IMR-90 (cell line): ENCODE results near the gene CRTC1. TPM values are rescaled to one million over a fixed set of nuclear protein-coding genes. Genes with fewer than 3 reads are reported as not detected.

ENCODE experiments used
- ATAC-seq: fragments of 200-7000 bp; cut with Tn5 transposase; 2 replicates; pipeline ENCODE4 v1.9.1; 2020; ENCODE audit warnings: low read depth, mild to moderate bottlenecking, moderate library complexity
- BruUV-seq: library from RNA; stranded (reverse); fragments of 400-500 nt; replicated peaks from 2 replicates; lab custom pipeline; 2021; lab: Mats Ljungman, UMichigan
- CTCF ChIA-PET: fragments of 300-600 bp; formaldehyde crosslinking; extraction: SDS; loops from one replicate; lab custom pipeline; 2021; ENCODE audit warnings: antibody characterized with exemption; lab: Yijun Ruan, JAX
- POLR2A ChIA-PET: fragments of 300-600 bp; sonication (Branson Sonifier 250); formaldehyde crosslinking; loops from one replicate; lab custom pipeline; 2022; ENCODE audit warnings: antibody characterized with exemption; ENCODE audit not compliant: unreplicated experiment; lab: Charles Lee
- DNase-seq: peaks from one replicate; pipeline ENCODE4 v3.0.0; 2013
- H2AFZ ChIP-seq: replicated peaks from 2 replicates; pipeline ENCODE3; 2013; ENCODE audit warnings: low read length, mild to moderate bottlenecking; ENCODE audit not compliant: poor library complexity
- H2AK5ac ChIP-seq: 2 replicates; pipeline ENCODE4 v1.6.1; 2013; ENCODE audit warnings: low read depth, low read length, inconsistent platforms
- H2AK9ac ChIP-seq: replicated peaks from 2 replicates; pipeline ENCODE3; 2013; ENCODE audit warnings: mild to moderate bottlenecking, low read depth, low read length, moderate library complexity; ENCODE audit not compliant: poor library complexity
- H2BK120ac ChIP-seq: 2 replicates; pipeline ENCODE4 v1.6.1; 2013; ENCODE audit warnings: low read depth, low read length, inconsistent platforms
- H2BK15ac ChIP-seq: 3 replicates; pipeline ENCODE4 v1.6.1; 2013; ENCODE audit warnings: low read depth, low read length, inconsistent platforms
- H2BK20ac ChIP-seq: 2 replicates; pipeline ENCODE4 v1.6.1; 2013; ENCODE audit warnings: low read depth, mild to moderate bottlenecking, inconsistent platforms, low read length, moderate library complexity
- H2BK5ac ChIP-seq: 2 replicates; pipeline ENCODE4 v1.6.1; 2013; ENCODE audit warnings: mild to moderate bottlenecking, low read depth, low read length, inconsistent platforms; ENCODE audit not compliant: poor library complexity, severe bottlenecking
- H3K14ac ChIP-seq: replicated peaks from 2 replicates; pipeline ENCODE4 v1.6.1; 2013; ENCODE audit warnings: low read depth, low read length, inconsistent platforms
- H3K18ac ChIP-seq: 2 replicates; pipeline ENCODE4 v1.6.1; 2013; ENCODE audit warnings: low read depth, low read length, control low read depth
- H3K23ac ChIP-seq: 2 replicates; pipeline ENCODE4 v1.6.1; 2013; ENCODE audit warnings: low read depth, low read length, inconsistent platforms
- H3K27ac ChIP-seq: 2 replicates; pipeline ENCODE4 v1.5.1; 2013; ENCODE audit warnings: mild to moderate bottlenecking, control low read depth, low read length; ENCODE audit not compliant: insufficient read depth
- H3K27me3 ChIP-seq: 2 replicates; pipeline ENCODE4 v1.6.1; 2013; ENCODE audit warnings: low read length; ENCODE audit not compliant: control insufficient read depth, insufficient read depth
- H3K36me3 ChIP-seq: 2 replicates; pipeline ENCODE4 v1.6.1; 2013; ENCODE audit warnings: low read length, mixed read lengths; ENCODE audit not compliant: control insufficient read depth, insufficient read depth
- H3K4ac ChIP-seq: 2 replicates; pipeline ENCODE4 v1.6.1; 2013; ENCODE audit warnings: low read depth, low read length, inconsistent platforms
- H3K4me1 ChIP-seq: 2 replicates; pipeline ENCODE4 v1.6.1; 2013; ENCODE audit warnings: low read length, mixed read lengths; ENCODE audit not compliant: control insufficient read depth, insufficient read depth
- H3K4me2 ChIP-seq: 2 replicates; pipeline ENCODE4 v1.6.1; 2013; ENCODE audit warnings: low read depth, mild to moderate bottlenecking, control low read depth, low read length, moderate library complexity
- H3K4me3 ChIP-seq: 2 replicates; pipeline ENCODE4 v1.5.1; 2013; ENCODE audit warnings: low read depth, mild to moderate bottlenecking, control low read depth, low read length, moderate library complexity; ENCODE audit not compliant: insufficient read depth
- H3K56ac ChIP-seq: 2 replicates; pipeline ENCODE4 v1.6.1; 2013; ENCODE audit warnings: low read length, inconsistent platforms; ENCODE audit not compliant: insufficient read depth; ENCODE audit errors: extremely low read depth
- H3K79me1 ChIP-seq, 2 experiments: 2 replicates each; pipeline ENCODE4 v1.6.1; 2013; ENCODE audit warnings: low read length in 2 of 2, inconsistent platforms in 1 of 2, low read depth in 1 of 2
- H3K9ac ChIP-seq: 2 replicates; pipeline ENCODE4 v1.6.1; 2013; ENCODE audit warnings: low read depth, low read length, control low read depth
- H3K9me1 ChIP-seq: 2 replicates; pipeline ENCODE4 v1.6.1; 2013; ENCODE audit warnings: low read length, inconsistent platforms; ENCODE audit not compliant: insufficient read depth
- H3K9me3 ChIP-seq: 2 replicates; pipeline ENCODE4 v1.6.1; 2013; ENCODE audit warnings: low read length; ENCODE audit not compliant: control insufficient read depth, insufficient read depth
- H4K20me1 ChIP-seq: 2 replicates; pipeline ENCODE4 v1.6.1; 2013; ENCODE audit warnings: low read length, inconsistent platforms; ENCODE audit not compliant: insufficient read depth
- H4K5ac ChIP-seq: 2 replicates; pipeline ENCODE4 v1.6.1; 2013; ENCODE audit warnings: mild to moderate bottlenecking, low read depth, low read length, control low read depth
- H4K8ac ChIP-seq, 2 experiments: 2 replicates each; pipeline ENCODE4 v1.6.1; 2013; ENCODE audit warnings: low read depth in 2 of 2, low read length in 2 of 2, control low read depth in 1 of 2, inconsistent platforms in 1 of 2
- H4K91ac ChIP-seq: 2 replicates; pipeline ENCODE4 v1.6.1; 2013; ENCODE audit warnings: low read depth, low read length, inconsistent platforms; ENCODE audit not compliant: insufficient read depth
- CEBPB ChIP-seq: IDR thresholded peaks from 2 replicates; pipeline ENCODE4 v1.6.1; 2012; ENCODE audit warnings: low read depth, low read length, improper control_type of control experiment
- MAFK ChIP-seq: IDR thresholded peaks from 2 replicates; pipeline ENCODE4 v1.6.1; 2012; ENCODE audit warnings: low read depth, low read length, improper control_type of control experiment
- MAZ ChIP-seq: IDR thresholded peaks from 2 replicates; pipeline ENCODE4 v1.6.1; 2012; ENCODE audit warnings: low read depth, mild to moderate bottlenecking, low read length, improper control_type of control experiment, moderate library complexity, borderline replicate concordance
- MXI1 ChIP-seq: IDR thresholded peaks from 2 replicates; pipeline ENCODE4 v1.6.1; 2012; ENCODE audit warnings: low read depth, mild to moderate bottlenecking, low read length, moderate library complexity, borderline replicate concordance
- RCOR1 ChIP-seq: IDR thresholded peaks from 2 replicates; pipeline ENCODE4 v1.6.1; 2012; ENCODE audit warnings: mild to moderate bottlenecking, low read length, improper control_type of control experiment; ENCODE audit not compliant: insufficient replicate concordance
- RFX5 ChIP-seq: IDR thresholded peaks from 2 replicates; pipeline ENCODE4 v1.8.0; 2012; ENCODE audit warnings: low read depth, mild to moderate bottlenecking, low read length, moderate library complexity
- whole genome bisulfite sequencing, 2 experiments: methylation state at CpG; one replicate each; pipeline versions ENCODE4 v1.1.5 to v1.1.7; 2013; ENCODE audit warnings: missing lambda C conversion rate in 2 of 2; ENCODE audit not compliant: insufficient read length in 1 of 2; ENCODE audit errors: extremely low coverage in 2 of 2; 5-methylcytosine and 5-hydroxymethylcytosine counted together
- dilution Hi-C: fragments of 300-500 bp; cut with HindIII; formaldehyde crosslinking; loops from one replicate; pipeline ENCODE4 v1.14.3; 2018; ENCODE audit warnings: low sequenced_read_pairs; ENCODE audit not compliant: unreplicated experiment
- in situ Hi-C: fragments of 300-500 bp; cut with MboI; formaldehyde crosslinking; loops from 3 replicates; pipeline ENCODE4 v1.14.3; 2019; ENCODE audit warnings: low sequenced_read_pairs, inconsistent platforms, mixed read lengths
- intact Hi-C: fragments of 100-400 bp; cut with micrococcal nuclease; formaldehyde crosslinking; loops from 2 replicates; pipeline ENCODE4 v1.10.0; 2022
- polyA plus RNA-seq, 3 experiments: library from polyadenylated mRNA; depleted of rRNA; stranded (reverse); fragments of >200 nt; gene quantifications; 2 replicates each; pipeline ENCODE4 v1.2.3, GENCODE V29; 2012; ENCODE audit warnings: low replicate concordance in 1 of 3
- total RNA-seq: library from RNA; depleted of rRNA; stranded (reverse); fragments of >200 nt; gene quantifications from 2 replicates; pipeline ENCODE4 v1.2.3, GENCODE V29; 2012
- TF ChIP-seq, protein P1 (sequence below): conservative IDR thresholded peaks from 2 replicates; pipeline ENCODE4 v1.5.1; 2012; ENCODE audit warnings: mild to moderate bottlenecking, low read depth, low read length, improper control_type of control experiment
- TF ChIP-seq, protein P2 (sequence below): fragments of 150-350 bp; IDR thresholded peaks from 2 replicates; pipeline ENCODE4 v1.6.1; 2016; ENCODE audit warnings: low read depth, mild to moderate bottlenecking, low read length, moderate library complexity, borderline replicate concordance

The CRTC1 gene
- total and polyA plus RNA-seq, 2 of the 4 experiments (the other 2 are of a cell fraction): 0.18 to 5.7 TPM

DNA sequence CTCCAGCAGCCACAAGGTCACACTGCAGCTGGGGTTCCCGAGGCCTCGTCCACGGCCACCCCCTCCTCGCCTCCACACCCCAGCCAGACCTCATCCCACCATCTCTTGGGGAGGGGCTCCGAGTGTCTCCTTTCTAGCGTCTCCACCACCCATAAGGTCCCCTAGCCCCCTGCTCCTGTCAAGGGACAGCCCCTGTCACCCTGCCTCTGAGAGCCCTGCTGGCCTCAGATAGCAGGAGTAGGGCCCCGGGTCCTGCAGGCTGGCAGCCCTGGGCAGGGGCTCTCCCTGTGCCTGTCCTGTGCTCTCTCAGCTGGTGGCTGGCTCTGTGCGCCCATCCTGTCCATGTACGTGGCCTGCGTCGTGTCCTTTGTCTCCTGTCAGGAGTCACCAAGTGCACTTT is 90.6 kb downstream of the CRTC1 start:
- Histone ChIP-seq H3K27me3 (no peaks in the 10 kb centered on the region), H3K4me1 (peaks cover 14% of the 10 kb centered on the region), H2AK5ac (no peak overlapping the region), H4K91ac (no peak overlapping the region), H3K4me3 (no peak overlapping the region), H3K18ac (no peak overlapping the region), H3K14ac (no peak overlapping the region), H3K4ac (no peak overlapping the region), H3K9me3 (no peaks in the 10 kb centered on the region), H3K27ac (no peak overlapping the region), H2BK20ac (no peak overlapping the region), H2BK15ac (no peak overlapping the region), H2AFZ (no peak overlapping the region), H2BK5ac (no peak overlapping the region), H4K8ac (no peak overlapping the region), H2BK120ac (no peak overlapping the region), H4K20me1 (peaks cover 16% of the 10 kb centered on the region), H3K23ac (no peak overlapping the region), H4K5ac (no peak overlapping the region), H3K4me2 (no peak overlapping the region), H3K9me1 (peaks cover 6% of the 10 kb centered on the region; the same call in 1 of the 2 replicates), H3K56ac (no peak overlapping the region), H3K36me3 (no peaks in the 10 kb centered on the region; the same call in 1 of the 2 replicates), H3K79me1 (no peaks in the 10 kb centered on the region), H2AK9ac (no peak overlapping the region), H3K9ac (no peak overlapping the region)
- in situ Hi-C loops (no loop called here), intact Hi-C loops (no loop called here), dilution Hi-C loops (no loop called here)
- ChIA-PET CTCF (no interaction called here), POLR2A (no interaction called here)
- 77% methylated on average over 7 of the region's 11 CpGs; no CpG with 5 or more reads in 1 of the 2 experiments for WGBS, 2 experiments
- ATAC-seq: no peak
- no TSS peak for BruUV-seq
- no peak for DNase-seq
- no peak for TF ChIP-seq MAFK
- no peak for TF ChIP-seq MAZ
- no peak for TF ChIP-seq RFX5
- TF ChIP-seq, protein P1, sequence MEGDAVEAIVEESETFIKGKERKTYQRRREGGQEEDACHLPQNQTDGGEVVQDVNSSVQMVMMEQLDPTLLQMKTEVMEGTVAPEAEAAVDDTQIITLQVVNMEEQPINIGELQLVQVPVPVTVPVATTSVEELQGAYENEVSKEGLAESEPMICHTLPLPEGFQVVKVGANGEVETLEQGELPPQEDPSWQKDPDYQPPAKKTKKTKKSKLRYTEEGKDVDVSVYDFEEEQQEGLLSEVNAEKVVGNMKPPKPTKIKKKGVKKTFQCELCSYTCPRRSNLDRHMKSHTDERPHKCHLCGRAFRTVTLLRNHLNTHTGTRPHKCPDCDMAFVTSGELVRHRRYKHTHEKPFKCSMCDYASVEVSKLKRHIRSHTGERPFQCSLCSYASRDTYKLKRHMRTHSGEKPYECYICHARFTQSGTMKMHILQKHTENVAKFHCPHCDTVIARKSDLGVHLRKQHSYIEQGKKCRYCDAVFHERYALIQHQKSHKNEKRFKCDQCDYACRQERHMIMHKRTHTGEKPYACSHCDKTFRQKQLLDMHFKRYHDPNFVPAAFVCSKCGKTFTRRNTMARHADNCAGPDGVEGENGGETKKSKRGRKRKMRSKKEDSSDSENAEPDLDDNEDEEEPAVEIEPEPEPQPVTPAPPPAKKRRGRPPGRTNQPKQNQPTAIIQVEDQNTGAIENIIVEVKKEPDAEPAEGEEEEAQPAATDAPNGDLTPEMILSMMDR: no peak
- TF ChIP-seq, protein P2, sequence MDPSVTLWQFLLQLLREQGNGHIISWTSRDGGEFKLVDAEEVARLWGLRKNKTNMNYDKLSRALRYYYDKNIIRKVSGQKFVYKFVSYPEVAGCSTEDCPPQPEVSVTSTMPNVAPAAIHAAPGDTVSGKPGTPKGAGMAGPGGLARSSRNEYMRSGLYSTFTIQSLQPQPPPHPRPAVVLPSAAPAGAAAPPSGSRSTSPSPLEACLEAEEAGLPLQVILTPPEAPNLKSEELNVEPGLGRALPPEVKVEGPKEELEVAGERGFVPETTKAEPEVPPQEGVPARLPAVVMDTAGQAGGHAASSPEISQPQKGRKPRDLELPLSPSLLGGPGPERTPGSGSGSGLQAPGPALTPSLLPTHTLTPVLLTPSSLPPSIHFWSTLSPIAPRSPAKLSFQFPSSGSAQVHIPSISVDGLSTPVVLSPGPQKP: no peak
- TF ChIP-seq MXI1: no peak
- TF ChIP-seq CEBPB: no peak
- no peak for TF ChIP-seq RCOR1
